CD4-positive, alpha-beta T cell (primary cell): Measurements from ENCODE around the gene ABCD3. TPM values are rescaled to one million over a fixed set of nuclear protein-coding genes. Genes with fewer than 3 reads are reported as not detected.
"Not testable (repeated sequence)": the region's sequence is repeated elsewhere in the genome, so short reads cannot be mapped to it uniquely, and the experiment has no call there.

Experiments used
- ATAC-seq: fragments of 200-7000 bp; cut with Tn5 transposase; one replicate; pipeline ENCODE4 v1.10.0; 2022; ENCODE audit warnings: mild to moderate bottlenecking; ENCODE audit not compliant: poor library complexity
- CTCF ChIA-PET: fragments of 350-600 bp; sonication (Branson Sonifier 250); formaldehyde crosslinking; loops from one replicate; lab custom pipeline; 2021; ENCODE audit warnings: antibody characterized with exemption, inconsistent platforms; lab: Charles Lee
- POLR2A ChIA-PET: fragments of 350-600 bp; sonication (Branson Sonifier 250); formaldehyde crosslinking; loops from one replicate; lab custom pipeline; 2021; ENCODE audit warnings: antibody characterized with exemption, inconsistent platforms; lab: Charles Lee
- DNase-seq, 14 experiments: peaks; one replicate each; pipeline ENCODE4 v3.0.0-alpha.2; 2013 to 2020; ENCODE audit warnings: mixed read lengths in 2 of 14
- H3K27ac ChIP-seq, 2 donors: one replicate each; pipeline versions ENCODE4 v1.5.1 to v1.7.0; 2013; ENCODE audit warnings: low read length in 2 of 2, low read depth in 1 of 2, mild to moderate bottlenecking in 1 of 2
- H3K27me3 ChIP-seq, 2 experiments: 1 replicate in 1 of 2; 2 replicates in 1 of 2; pipeline versions ENCODE4 v1.6.1 to v1.7.0; 2013; ENCODE audit warnings: low read length in 2 of 2, control low read depth in 1 of 2, mild to moderate bottlenecking in 1 of 2, moderate library complexity in 1 of 2; ENCODE audit not compliant: insufficient read depth in 2 of 2, control insufficient read depth in 1 of 2
- H3K36me3 ChIP-seq: one replicate; pipeline ENCODE4 v1.6.1; 2013; ENCODE audit warnings: low read length, control low read depth; ENCODE audit not compliant: insufficient read depth
- H3K4me1 ChIP-seq: one replicate; pipeline ENCODE4 v1.6.1; 2013; ENCODE audit warnings: low read length, control low read depth; ENCODE audit not compliant: insufficient read depth
- H3K4me3 ChIP-seq: one replicate; pipeline ENCODE4 v1.5.1; 2013; ENCODE audit warnings: mild to moderate bottlenecking, low read length, moderate library complexity
- H3K9me3 ChIP-seq, 2 experiments: 1 replicate in 1 of 2; 2 replicates in 1 of 2; pipeline versions ENCODE4 v1.6.1 to v1.7.0; 2013; ENCODE audit warnings: low read length in 2 of 2, mild to moderate bottlenecking in 2 of 2, control low read depth in 1 of 2, moderate library complexity in 1 of 2; ENCODE audit not compliant: control insufficient read depth in 1 of 2, insufficient read depth in 1 of 2
- H3K27ac Mint-ChIP-seq: one replicate; pipeline ENCODE4 v1.8.0; 2020; ENCODE audit warnings: mixed read lengths
- H3K27me3 Mint-ChIP-seq: one replicate; pipeline ENCODE4 v1.8.0; 2021; ENCODE audit warnings: mixed read lengths
- H3K36me3 Mint-ChIP-seq: one replicate; pipeline ENCODE4 v1.8.0; 2021; ENCODE audit warnings: low read depth, mixed read lengths
- H3K4me1 Mint-ChIP-seq: one replicate; pipeline ENCODE4 v1.8.0; 2021; ENCODE audit warnings: low read depth, mixed read lengths
- H3K4me3 Mint-ChIP-seq: one replicate; pipeline ENCODE4 v1.8.0; 2020; ENCODE audit warnings: mild to moderate bottlenecking, mixed read lengths
- H3K9me3 Mint-ChIP-seq: one replicate; pipeline ENCODE4 v1.8.0; 2020; ENCODE audit warnings: mixed read lengths
- intact Hi-C, 2 experiments: fragments of 100-400 bp; cut with DNase I in 1 of 2; cut with micrococcal nuclease in 1 of 2; formaldehyde crosslinking; loops; one replicate each; pipeline versions ENCODE4 v1.15.1 to v1.9.0; 2023 to 2025; cut with DNase I, micrococcal nuclease
- total RNA-seq, 174 experiments: library from RNA in 2 of 174; stranded (reverse) in 2 of 174; gene quantifications; one replicate each; pipeline ENCODE4 v1.2.3 and lab custom pipeline; 2021 to 2026
- TF ChIP-seq, protein P1 (sequence below): fragments of 200-600 bp; IDR thresholded peaks from one replicate; pipeline ENCODE4 v1.8.0; 2022; ENCODE audit warnings: antibody characterized with exemption, mild to moderate bottlenecking

Gene ABCD3
- total RNA-seq, 2 experiments from 2014 or later, result 13.0 to 13.5 TPM

DNA sequence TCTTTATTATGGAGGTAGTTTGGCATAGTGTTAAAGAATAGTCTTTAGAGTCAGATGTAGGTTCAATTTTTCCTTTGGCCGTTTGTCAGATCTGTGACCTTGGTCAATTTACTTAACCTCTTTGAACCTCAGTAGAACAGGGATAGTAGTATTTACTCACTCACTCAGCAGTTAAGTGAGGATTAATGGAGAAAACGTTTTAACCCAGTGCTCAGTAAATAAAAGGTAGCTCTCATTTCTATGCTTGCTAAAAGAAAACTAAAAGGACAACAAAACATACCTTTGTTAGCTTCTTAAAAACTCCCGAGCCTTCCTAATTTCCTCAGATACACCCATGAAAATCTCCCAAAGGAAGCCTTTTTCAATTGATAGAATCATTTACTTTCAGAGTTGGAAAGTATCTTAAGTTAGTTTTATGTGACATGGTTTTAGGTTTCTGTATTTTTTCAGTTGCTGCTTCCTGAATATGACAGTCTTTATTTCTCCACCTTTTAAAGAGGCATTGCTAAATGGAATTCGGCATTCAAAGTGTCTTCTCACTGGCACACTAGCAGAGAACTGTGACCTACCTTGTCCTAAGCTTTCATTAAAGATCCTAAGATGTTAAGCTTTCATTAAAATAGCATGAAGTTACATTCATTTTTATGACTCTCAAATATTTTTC, 7.8 kb downstream of the ABCD3 start:
- DNase-seq (no peak), ATAC-seq (no peak)
- Mint-ChIP-seq H3K27me3 (no peaks in the 10 kb centered on the region), H3K4me3 (peak overlapping the region; percentile 28), H3K9me3 (no peaks in the 10 kb centered on the region), H3K27ac (no peak overlapping the region), H3K36me3 (peaks cover 11% of the 10 kb centered on the region), H3K4me1 (peaks cover 76% of the 10 kb centered on the region)
- intact Hi-C loops, result no loop called here
- Histone ChIP-seq H3K36me3 (no peaks in the 10 kb centered on the region), H3K27ac (no peak overlapping the region), H3K4me1 (no peaks in the 10 kb centered on the region), H3K4me3 (no peak overlapping the region), H3K27me3 (no peaks in the 10 kb centered on the region), H3K9me3 (no peaks in the 10 kb centered on the region)
- TF ChIP-seq, protein P1, sequence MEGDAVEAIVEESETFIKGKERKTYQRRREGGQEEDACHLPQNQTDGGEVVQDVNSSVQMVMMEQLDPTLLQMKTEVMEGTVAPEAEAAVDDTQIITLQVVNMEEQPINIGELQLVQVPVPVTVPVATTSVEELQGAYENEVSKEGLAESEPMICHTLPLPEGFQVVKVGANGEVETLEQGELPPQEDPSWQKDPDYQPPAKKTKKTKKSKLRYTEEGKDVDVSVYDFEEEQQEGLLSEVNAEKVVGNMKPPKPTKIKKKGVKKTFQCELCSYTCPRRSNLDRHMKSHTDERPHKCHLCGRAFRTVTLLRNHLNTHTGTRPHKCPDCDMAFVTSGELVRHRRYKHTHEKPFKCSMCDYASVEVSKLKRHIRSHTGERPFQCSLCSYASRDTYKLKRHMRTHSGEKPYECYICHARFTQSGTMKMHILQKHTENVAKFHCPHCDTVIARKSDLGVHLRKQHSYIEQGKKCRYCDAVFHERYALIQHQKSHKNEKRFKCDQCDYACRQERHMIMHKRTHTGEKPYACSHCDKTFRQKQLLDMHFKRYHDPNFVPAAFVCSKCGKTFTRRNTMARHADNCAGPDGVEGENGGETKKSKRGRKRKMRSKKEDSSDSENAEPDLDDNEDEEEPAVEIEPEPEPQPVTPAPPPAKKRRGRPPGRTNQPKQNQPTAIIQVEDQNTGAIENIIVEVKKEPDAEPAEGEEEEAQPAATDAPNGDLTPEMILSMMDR, result no peak
- POLR2A ChIA-PET, result interaction anchor here (0.7 kb wide), 1 partner anchor 14 kb away, joined by 3 read pairs; no protein-coding TSS in a partner anchor
- CTCF ChIA-PET, result no interaction called here

DNA sequence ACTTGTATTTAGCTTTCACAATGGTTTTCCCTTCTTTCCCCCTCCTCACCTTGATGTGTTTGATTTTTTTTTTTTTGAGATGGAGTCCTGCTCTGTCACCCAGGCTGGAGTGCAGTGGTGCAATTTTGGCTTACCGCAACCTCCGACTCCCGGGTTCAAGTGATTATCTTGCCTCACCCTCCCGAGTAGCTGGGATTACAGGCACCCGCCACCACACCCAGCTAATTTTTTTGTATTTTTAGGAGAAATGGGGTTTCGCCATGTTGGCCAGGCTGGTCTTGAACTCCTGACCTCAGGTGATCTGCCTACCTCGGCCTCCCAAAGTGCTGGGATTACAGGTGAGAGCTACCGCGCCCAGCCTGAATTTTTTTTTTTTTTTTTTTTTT, 8.3 kb downstream of the ABCD3 start:
- H3K4me1 ChIP-seq, H3K4me3 ChIP-seq, H3K27ac Mint-ChIP-seq, H3K9me3 ChIP-seq, CTCF ChIA-PET, H3K9me3 Mint-ChIP-seq, H3K4me3 Mint-ChIP-seq, DNase-seq, ATAC-seq, H3K27me3 ChIP-seq, H3K27ac ChIP-seq, H3K36me3 ChIP-seq, H3K27me3 Mint-ChIP-seq, intact Hi-C loops: not testable (repeated sequence)
- peaks cover 72% of the 10 kb centered on the region for H3K4me1 Mint-ChIP-seq
- POLR2A ChIA-PET, result interaction anchor here (0.7 kb wide), 1 partner anchor 14 kb away, joined by 3 read pairs; no protein-coding TSS in a partner anchor
- H3K36me3 Mint-ChIP-seq, result peaks cover 11% of the 10 kb centered on the region

DNA sequence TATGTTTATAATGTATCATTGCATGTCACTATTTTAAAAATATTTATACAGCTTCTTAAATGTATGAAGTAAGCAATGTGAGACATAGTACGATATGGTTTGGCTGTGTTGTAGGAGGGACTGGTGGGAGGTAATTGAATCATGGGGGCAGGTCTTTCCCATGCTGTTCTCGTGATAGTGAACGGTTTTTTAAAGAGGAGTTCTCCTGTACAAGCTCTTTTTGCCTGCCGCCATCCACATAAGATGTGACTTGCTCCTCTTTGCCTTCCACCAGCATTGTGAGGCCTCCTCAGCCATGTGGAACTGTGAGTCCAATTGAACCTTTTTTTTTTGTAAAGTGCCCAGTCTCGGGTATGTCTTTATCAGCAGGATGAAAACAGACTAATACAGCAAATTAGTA, 10.3 kb downstream of the ABCD3 start:
- Mint-ChIP-seq H3K9me3 (no peaks in the 10 kb centered on the region), H3K4me3 (no peak overlapping the region), H3K27me3 (no peaks in the 10 kb centered on the region), H3K4me1 (peaks cover 52% of the 10 kb centered on the region), H3K27ac (no peak overlapping the region), H3K36me3 (peaks cover 17% of the 10 kb centered on the region)
- Histone ChIP-seq H3K27me3 (no peaks in the 10 kb centered on the region), H3K9me3 (no peaks in the 10 kb centered on the region), H3K4me1 (no peaks in the 10 kb centered on the region), H3K4me3 (no peak overlapping the region), H3K36me3 (no peaks in the 10 kb centered on the region), H3K27ac (no peak overlapping the region)
- ATAC-seq, result no peak
- TF ChIP-seq, protein P1, result no peak
- intact Hi-C loops, result no loop called here
- ChIA-PET POLR2A (no interaction called here), CTCF (no interaction called here)
- no peak for DNase-seq

DNA sequence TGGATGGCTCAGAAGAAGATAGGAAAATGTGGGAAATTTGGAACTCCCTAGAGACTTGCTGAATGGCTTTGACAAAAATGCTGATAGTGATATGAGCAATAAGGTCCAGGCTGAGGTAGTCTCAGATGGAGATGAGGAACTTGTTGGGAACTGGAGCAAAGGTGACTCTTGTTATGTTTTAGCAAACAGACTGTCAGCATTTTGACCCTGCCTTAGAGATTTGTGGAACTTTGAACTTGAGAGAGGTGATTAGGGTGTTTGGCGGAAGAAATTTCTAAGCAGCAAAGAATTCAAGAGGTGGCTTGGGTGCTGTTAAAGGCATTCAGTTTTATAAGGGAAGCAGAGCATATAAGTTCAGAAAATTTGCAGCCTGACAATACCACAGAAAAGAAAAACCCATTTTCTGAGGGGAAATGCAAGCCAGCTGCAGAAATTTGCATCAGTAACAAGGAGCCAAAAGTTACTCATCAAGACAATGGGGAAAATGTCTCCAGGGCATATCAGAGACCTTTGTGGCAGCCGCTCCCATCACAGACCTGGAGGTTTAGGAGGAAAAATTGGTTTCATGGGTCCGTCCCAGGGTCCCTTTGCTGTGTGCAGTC, 10.8 kb downstream of the ABCD3 start:
- H3K36me3 ChIP-seq, POLR2A ChIA-PET, H3K27ac Mint-ChIP-seq, H3K27me3 ChIP-seq, H3K27me3 Mint-ChIP-seq, ATAC-seq, H3K4me3 ChIP-seq, intact Hi-C loops, H3K27ac ChIP-seq, H3K9me3 Mint-ChIP-seq, H3K4me1 ChIP-seq, H3K4me3 Mint-ChIP-seq, CTCF ChIA-PET, H3K9me3 ChIP-seq, DNase-seq: not testable (repeated sequence)
- peaks cover 17% of the 10 kb centered on the region for H3K36me3 Mint-ChIP-seq
- H3K4me1 Mint-ChIP-seq, result peaks cover 47% of the 10 kb centered on the region

DNA sequence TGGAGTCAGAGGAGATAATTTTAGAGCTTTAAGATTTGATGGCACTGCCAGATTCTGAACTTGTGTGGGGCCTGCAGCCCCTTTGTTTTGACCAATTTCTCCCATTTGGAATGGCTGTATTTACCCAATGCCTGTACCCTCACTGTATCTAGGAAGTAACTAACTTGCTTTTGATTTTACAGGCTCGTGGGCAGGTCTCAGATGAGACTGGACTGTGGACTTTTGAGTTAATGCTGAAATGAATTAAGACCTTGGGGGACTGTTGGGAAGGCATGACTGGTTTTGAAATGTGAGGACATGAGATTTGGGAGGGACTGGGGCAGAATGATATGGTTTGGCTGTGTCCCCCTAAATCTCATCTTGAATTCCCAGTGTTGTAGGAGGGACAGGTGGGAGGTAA, 11.9 kb downstream of the ABCD3 start:
- H3K9me3 Mint-ChIP-seq, CTCF ChIA-PET, H3K4me3 Mint-ChIP-seq, POLR2A ChIA-PET, H3K9me3 ChIP-seq, H3K27ac ChIP-seq, H3K27me3 ChIP-seq, ATAC-seq, H3K27ac Mint-ChIP-seq, H3K27me3 Mint-ChIP-seq, DNase-seq, H3K4me3 ChIP-seq, intact Hi-C loops, H3K36me3 ChIP-seq, H3K4me1 ChIP-seq: not testable (repeated sequence)
- Mint-ChIP-seq H3K36me3 (peaks cover 25% of the 10 kb centered on the region), H3K4me1 (peaks cover 48% of the 10 kb centered on the region)
